ENCODE results near the gene ATE1.
A peak's percentile ranks its signal among the peaks of the same experiment; 100 is the strongest.
"Not testable (repeated sequence)": the region's sequence is repeated elsewhere in the genome, so short reads cannot be mapped to it uniquely, and the experiment has no call there.

ATE1 gene

DNA sequence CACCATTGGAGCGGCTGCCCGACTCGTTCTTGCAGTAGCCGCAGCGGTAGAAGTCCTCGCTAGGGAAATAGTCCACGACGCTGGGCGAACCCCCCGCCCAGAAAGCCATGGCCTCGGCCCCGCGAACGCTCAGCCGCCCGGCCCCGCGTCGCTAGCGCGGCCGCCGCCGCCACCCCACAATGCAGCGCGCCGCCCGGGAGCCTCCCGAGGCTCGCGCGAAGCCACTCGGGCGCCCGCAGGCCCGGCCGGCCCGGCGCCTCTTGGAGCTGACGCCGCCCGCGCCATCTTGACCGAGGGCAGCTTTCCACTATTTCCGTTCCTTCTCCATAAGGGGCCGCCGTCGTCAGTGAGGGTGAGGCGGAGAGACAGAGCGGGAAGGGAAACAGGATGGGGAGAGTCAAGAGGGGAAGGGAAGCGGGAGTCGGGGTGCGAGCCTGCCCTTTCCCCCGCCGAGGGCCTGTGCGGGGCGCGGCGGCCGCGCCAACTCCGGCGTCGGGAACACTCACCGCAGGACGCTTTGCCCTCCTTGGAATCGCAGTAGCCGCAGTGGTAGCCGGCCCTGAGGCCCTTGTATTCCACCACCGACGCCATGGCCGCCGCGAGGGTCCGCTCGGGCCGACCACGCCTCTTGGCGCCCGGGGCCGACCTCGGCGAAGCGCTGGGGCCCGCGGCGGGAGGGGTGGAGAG lies at the start of gene ATE1:
Gene ATE1 (minus strand): TSS at position 191 of the 687 bp plus-strand sequence. CDS start 82 bp downstream, at position 109.
- Mint-ChIP-seq H3K9me3 (no peaks in the 10 kb centered on the region), H3K27ac (peak within 1 kb of the TSS; percentile 96), H3K36me3 (peaks cover under 1% of the 10 kb centered on the region), H3K27me3 (no peaks in the 10 kb centered on the region), H3K4me1 (peaks cover 15% of the 10 kb centered on the region), H3K4me3 (peak within 1 kb of the TSS; percentile 96)
- DNase-seq (ENCODE audit: low spot score in 2 of 2) (peak; percentile 78 to 79), ATAC-seq (ENCODE audit: low read depth) (peak; percentile 95)

DNA sequence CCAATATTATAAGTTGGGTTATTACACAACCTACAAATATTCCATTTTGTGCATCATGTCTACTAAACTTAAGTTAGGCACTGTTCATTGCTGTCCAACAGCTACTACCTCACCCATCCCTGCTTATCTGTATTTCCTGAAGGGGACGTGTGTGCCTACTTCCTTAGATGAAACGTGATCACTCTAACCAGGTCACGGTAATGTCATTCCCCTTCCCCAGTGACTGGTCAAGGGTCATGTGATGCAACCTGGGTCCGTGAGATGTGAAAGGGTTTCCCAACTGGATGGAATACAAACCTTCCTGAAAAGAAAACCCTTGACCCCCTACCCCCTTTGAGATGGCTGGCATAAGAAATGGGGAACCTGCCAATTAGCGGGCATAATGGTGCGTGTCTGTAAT lies 48.8 kb upstream of the ATE1 start:
- DNase-seq (ENCODE audit: low spot score in 2 of 2) (no peak), ATAC-seq (ENCODE audit: low read depth) (no peak)
- Mint-ChIP-seq H3K9me3 (no peaks in the 10 kb centered on the region), H3K27ac (no peak overlapping the region), H3K4me1 (peaks cover 13% of the 10 kb centered on the region), H3K4me3 (no peak overlapping the region), H3K36me3 (peaks cover 6% of the 10 kb centered on the region), H3K27me3 (no peaks in the 10 kb centered on the region)

DNA sequence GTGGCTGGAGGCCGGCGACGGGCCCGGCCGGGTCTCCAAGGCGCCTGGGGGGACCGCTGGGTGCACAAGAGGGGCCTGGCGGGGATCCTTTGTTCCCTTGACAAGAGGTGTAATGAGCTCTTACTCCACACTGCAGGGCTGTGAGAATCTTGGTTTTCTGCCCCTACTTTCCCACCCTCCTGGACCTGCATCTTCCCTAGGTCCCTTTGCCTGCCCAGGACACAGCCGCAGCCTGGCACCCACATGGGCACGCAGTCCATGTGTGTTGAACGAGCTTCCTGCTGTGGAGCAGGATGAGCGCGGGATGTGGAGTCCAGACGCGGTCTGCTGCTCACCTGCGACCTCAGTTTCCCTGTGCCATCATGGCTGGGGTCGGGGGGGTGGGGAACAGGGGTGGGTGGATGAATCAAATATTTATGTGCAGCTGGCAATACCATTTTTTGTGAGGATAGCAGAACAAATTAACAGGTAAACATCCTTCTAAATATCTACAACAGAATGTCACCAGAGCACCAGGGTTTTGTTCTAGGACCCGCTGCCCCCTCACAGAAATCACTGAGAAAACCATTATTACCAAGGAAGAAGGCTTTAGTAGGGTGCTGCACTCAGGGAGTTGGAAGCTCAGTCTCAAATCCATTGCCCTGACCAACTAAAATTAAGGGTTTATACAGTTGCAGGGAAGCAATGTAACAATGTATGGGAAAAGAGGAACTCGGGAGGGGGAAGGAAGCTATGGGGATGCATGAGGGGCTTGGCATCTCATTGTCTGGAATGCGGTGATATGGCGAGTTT lies 47.7 kb upstream of the ATE1 start:
- Mint-ChIP-seq H3K27me3 (no peaks in the 10 kb centered on the region), H3K4me3 (peak overlapping the region; percentile 75), H3K9me3 (no peaks in the 10 kb centered on the region), H3K27ac (no peak overlapping the region), H3K4me1 (peaks cover 13% of the 10 kb centered on the region), H3K36me3 (peaks cover 6% of the 10 kb centered on the region)
- DNase-seq (ENCODE audit: low spot score in 2 of 2): no peak
- ATAC-seq (ENCODE audit: low read depth): no peak

DNA sequence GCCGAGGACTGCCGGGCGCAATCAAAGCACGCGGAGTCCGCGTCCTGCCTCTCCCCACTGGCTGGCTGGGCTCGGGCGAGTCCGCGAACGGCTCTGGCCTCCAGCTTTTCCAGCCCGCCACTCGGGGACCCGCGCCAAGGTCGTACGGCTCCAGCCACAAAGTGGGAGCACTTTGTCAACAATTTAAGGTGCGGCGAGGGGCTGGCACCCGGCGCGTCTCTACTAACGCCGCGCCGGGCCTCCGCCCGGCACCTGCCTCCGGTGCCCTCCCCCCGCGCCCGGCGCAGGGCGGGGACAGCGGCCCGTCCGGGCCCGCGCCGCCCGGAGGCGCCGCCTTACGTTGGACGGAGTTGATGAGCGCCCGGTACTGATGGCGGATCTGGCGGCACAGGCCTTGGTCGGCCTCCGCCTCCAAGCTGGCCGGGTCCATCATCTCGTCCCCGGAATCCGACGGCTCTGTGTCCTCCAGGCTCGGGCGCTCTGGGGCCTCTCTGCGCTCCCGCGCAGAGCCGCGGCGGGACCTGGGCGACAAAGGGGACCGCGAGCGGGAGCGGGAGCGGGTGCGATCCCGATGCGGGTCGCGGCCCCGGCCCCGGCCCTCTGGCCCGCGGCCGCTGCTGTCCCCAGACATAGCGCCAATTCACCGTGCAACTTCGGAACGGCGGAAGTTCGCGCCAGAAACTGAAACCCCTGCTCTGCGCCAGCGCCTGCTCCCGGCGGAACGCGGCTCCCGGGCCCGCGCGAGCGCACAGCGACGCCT lies 46.9 kb upstream of the ATE1 start, which contains the start of gene NSMCE4A:
Gene NSMCE4A (minus strand): TSS at position 683 of the 760 bp plus-strand sequence. CDS start 52 bp downstream, at position 631.
- peak within 1 kb of the TSS; percentile 75 for H3K4me3 Mint-ChIP-seq

DNA sequence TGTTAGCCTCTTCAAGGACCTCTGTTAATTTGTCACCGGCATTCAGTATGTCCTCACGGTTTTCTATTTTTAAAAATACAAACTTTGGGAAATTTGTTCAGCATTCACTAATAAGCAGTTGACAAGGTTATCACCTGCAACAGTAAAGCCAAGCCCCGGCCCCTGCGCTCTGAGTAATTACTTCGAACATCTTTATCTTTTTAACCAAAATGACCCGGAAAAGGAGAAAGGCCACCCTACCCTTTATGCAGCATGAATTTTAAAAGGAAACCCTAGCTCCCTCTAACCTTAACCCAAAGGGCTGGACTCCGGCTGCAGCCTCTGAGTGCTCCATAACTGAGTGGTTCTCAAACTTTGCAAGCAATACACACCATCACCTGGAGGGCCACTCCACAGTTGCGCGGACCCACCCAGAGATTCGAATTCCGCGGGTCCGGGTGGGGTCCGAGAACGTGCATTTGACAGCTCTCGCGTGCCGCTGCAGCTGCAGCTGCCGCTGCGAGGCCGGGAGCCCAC lies 46.2 kb upstream of the ATE1 start:
- H3K36me3 Mint-ChIP-seq: peaks cover 6% of the 10 kb centered on the region
- no peaks in the 10 kb centered on the region for H3K27me3 Mint-ChIP-seq
- H3K9me3 Mint-ChIP-seq: no peaks in the 10 kb centered on the region
- ATAC-seq (ENCODE audit: low read depth) (peak; percentile 23), DNase-seq (ENCODE audit: low spot score in 2 of 2) (no peak)
- H3K4me3 Mint-ChIP-seq: peak overlapping the region; percentile 75
- H3K4me1 Mint-ChIP-seq: peaks cover 13% of the 10 kb centered on the region
- H3K27ac Mint-ChIP-seq: no peak overlapping the region

More for the DNA sequence above, 46.9 kb upstream of the ATE1 start, which contains the start of gene NSMCE4A:
- Mint-ChIP-seq H3K4me1 (peaks cover 13% of the 10 kb centered on the region), H3K27me3 (no peaks in the 10 kb centered on the region), H3K36me3 (peaks cover 6% of the 10 kb centered on the region), H3K27ac (no peak within 1 kb of the TSS), H3K9me3 (no peaks in the 10 kb centered on the region)
- peak; percentile 83 for ATAC-seq (ENCODE audit: low read depth)
- peak; percentile 58 to 63 for DNase-seq (ENCODE audit: low spot score in 2 of 2)

DNA sequence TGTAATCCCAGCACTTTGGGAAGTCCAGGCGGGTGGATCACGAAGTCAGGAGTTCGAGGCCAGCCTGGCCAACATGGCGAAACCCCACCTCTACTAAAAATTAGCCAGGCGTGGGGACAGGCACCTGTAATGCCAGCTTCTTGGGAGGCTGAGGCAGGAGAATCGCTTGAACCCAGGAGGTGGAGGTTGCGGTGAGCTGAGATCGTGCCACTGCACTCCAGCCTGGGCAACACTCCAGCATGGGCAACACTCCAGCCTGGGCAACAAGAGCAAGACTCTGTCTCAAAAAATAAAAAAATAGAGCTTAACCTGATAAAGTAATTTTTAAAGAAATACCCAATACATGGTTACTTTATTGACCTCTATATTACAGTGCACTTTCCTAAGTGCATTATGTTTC lies 41.3 kb upstream of the ATE1 start:
- not testable (repeated sequence) for ATAC-seq (ENCODE audit: low read depth); DNase-seq (ENCODE audit: low spot score in 2 of 2); H3K9me3 Mint-ChIP-seq; H3K27ac Mint-ChIP-seq; H3K27me3 Mint-ChIP-seq; H3K4me3 Mint-ChIP-seq
- peaks cover 10% of the 10 kb centered on the region for H3K4me1 Mint-ChIP-seq
- H3K36me3 Mint-ChIP-seq: peaks cover 11% of the 10 kb centered on the region

DNA sequence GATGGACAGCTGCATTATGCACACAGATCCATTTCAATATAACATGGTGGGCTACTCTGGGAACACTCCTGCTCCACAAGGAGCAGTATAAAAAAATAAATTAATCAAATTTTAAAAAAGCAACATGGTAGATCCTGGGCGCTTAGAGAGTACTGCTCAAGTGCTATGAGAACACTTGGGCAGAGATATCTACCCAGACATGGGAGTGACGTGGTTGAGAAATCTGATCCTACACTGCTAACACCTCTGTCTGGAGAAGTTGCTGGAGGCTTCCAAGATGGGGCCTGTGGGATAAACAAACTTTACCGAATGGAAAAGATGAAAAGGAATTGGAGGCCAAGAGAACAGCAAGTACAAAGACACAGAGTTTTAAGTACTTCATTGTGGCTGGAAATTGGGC lies 38.2 kb upstream of the ATE1 start:
- Mint-ChIP-seq H3K27me3 (no peaks in the 10 kb centered on the region), H3K4me1 (no peaks in the 10 kb centered on the region), H3K27ac (no peak overlapping the region), H3K36me3 (peaks cover 9% of the 10 kb centered on the region), H3K4me3 (no peak overlapping the region), H3K9me3 (no peaks in the 10 kb centered on the region)
- ATAC-seq (ENCODE audit: low read depth) (no peak), DNase-seq (ENCODE audit: low spot score in 2 of 2) (no peak)

DNA sequence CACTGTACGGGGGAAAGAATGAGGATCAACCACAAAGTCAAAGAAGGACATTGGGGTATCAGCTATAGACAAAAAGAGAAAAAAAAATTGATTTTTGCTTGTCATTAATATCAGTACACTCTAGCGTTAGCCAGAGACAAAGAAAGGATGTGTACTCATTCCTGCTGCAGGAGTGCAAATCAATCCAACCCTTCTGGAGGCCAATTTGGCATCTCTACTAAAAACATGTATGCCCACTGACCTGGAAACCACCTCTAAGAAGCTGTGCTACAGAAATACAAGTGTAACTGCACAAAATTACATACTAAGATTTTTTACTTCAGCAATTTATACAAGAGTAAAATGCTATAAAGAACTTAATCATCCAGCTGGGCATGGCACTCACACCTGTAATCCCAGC lies 33.6 kb upstream of the ATE1 start:
- H3K9me3 Mint-ChIP-seq: no peaks in the 10 kb centered on the region
- H3K4me3 Mint-ChIP-seq: no peak overlapping the region
- no peak for DNase-seq (ENCODE audit: low spot score in 2 of 2)
- H3K4me1 Mint-ChIP-seq: no peaks in the 10 kb centered on the region
- no peak overlapping the region for H3K27ac Mint-ChIP-seq
- peaks cover 17% of the 10 kb centered on the region for H3K36me3 Mint-ChIP-seq
- no peak for ATAC-seq (ENCODE audit: low read depth)
- no peaks in the 10 kb centered on the region for H3K27me3 Mint-ChIP-seq

DNA sequence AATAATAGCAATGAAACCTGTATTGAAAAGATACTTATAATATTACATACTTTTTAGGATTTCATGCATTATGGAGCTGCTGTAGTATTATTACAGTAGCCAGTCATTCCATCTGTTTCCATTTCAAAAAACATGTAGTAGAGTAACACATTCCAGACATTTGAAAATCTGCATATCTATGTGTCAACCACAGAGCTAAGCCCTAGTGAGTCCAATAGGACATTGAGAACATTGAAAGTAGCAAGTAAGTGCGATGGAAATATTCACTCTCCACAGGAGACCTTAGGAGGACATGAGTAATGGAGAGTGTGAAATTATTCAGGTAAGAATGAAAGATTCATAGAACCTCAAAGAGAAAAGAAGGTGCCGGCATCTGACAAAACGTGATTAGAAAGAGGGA lies 31.8 kb upstream of the ATE1 start:
- ATAC-seq (ENCODE audit: low read depth) (no peak), DNase-seq (ENCODE audit: low spot score in 2 of 2) (no peak)
- Mint-ChIP-seq H3K4me3 (no peak overlapping the region), H3K4me1 (no peaks in the 10 kb centered on the region), H3K27me3 (no peaks in the 10 kb centered on the region), H3K27ac (peak overlapping the region; percentile 31), H3K9me3 (no peaks in the 10 kb centered on the region), H3K36me3 (peaks cover 19% of the 10 kb centered on the region)

DNA sequence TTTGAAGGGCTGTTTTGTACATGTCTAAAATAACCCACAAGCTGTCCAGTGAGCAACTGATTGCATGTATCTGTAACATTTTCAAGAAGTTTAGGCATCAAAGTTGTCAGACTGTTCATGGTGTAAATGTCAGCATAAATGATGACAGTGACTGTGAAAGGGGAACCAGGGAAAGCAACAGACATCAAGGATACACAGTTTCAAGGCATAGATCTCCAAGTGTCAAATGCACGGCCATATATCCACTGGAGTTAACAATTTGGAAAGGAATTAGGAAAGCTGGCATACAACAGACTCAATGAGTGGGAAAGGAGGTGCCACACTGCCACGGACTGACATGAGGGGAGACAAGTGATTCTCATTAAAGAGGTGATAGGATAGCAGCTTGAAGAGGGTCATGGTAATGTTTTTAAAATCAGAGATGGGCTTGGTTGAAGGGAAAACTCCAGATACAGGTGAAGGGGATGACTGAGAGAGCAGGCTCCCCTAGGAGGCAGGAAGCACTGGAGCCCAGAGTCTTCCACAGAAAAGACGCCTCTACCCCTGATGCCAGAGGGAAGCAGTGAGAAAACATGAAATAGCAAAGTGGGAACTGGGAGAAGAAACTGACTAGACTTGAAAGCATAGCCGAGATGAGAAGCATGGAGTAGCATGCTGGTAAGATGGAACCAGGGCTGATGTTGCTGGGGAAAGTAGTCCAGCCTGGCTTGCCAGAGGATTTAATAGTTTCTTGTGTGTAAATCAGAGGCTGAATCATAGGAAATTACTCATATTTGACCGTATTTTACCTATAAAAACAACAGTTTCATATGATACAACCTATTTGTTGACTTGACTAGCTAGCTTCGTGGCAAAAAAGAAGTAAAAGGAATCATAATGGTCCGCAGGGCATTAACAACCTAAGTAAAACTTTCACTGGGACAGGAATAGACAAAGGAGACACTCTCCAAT lies 28.6 kb upstream of the ATE1 start:
- Mint-ChIP-seq H3K27me3 (no peaks in the 10 kb centered on the region), H3K9me3 (no peaks in the 10 kb centered on the region), H3K36me3 (peaks cover 24% of the 10 kb centered on the region), H3K4me3 (no peak overlapping the region), H3K4me1 (peaks cover 1% of the 10 kb centered on the region), H3K27ac (no peak overlapping the region)
- no peak for DNase-seq (ENCODE audit: low spot score in 2 of 2)
- no peak for ATAC-seq (ENCODE audit: low read depth)

DNA sequence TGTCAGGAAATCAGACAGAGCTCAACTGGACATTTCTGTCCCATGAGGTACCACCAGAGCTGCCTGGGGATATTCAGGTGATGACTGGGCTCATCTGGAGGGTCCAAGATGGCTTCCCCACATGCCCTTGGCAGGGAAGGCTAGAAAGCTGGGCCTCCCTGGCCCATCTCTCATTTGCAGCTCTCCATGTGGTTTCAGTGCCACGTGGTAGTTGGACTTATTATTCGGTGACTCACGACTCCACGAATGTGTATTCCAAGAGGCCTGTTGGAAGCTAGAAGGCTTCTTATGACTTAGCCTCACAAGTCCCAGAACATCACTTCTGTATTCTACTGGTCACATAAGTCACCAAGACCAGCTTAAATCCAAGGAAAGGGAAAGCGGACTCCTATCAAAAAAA lies 24.4 kb upstream of the ATE1 start:
- Mint-ChIP-seq H3K9me3 (no peaks in the 10 kb centered on the region), H3K4me3 (no peak overlapping the region), H3K27me3 (no peaks in the 10 kb centered on the region), H3K27ac (no peak overlapping the region), H3K36me3 (peaks cover 24% of the 10 kb centered on the region), H3K4me1 (peaks cover 4% of the 10 kb centered on the region)
- no peak for DNase-seq (ENCODE audit: low spot score in 2 of 2)
- no peak for ATAC-seq (ENCODE audit: low read depth)

DNA sequence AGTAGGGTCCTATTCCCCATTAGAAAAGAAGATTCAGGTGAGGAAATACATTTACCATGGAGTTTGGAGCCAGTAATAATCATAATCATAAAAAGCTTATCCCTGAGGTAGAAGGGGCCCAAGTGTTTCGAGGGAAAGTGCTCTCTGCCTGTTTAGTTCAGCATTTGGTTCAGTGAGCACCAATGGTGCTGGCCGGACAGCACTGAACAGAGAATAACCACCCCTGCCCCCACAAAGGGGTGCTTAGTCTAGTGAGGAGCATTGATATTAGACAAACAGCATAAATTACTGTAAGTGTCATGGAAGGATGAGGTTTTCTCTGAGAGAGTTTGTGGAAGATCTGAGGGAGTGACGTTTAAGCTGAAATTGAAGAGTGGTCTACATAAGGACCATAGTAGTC lies 21.6 kb upstream of the ATE1 start:
- H3K9me3 Mint-ChIP-seq: no peaks in the 10 kb centered on the region
- H3K27me3 Mint-ChIP-seq: no peaks in the 10 kb centered on the region
- no peak overlapping the region for H3K27ac Mint-ChIP-seq
- DNase-seq (ENCODE audit: low spot score in 2 of 2): no peak
- H3K4me3 Mint-ChIP-seq: no peak overlapping the region
- peaks cover 4% of the 10 kb centered on the region for H3K4me1 Mint-ChIP-seq
- peaks cover 15% of the 10 kb centered on the region for H3K36me3 Mint-ChIP-seq
- no peak for ATAC-seq (ENCODE audit: low read depth)

DNA sequence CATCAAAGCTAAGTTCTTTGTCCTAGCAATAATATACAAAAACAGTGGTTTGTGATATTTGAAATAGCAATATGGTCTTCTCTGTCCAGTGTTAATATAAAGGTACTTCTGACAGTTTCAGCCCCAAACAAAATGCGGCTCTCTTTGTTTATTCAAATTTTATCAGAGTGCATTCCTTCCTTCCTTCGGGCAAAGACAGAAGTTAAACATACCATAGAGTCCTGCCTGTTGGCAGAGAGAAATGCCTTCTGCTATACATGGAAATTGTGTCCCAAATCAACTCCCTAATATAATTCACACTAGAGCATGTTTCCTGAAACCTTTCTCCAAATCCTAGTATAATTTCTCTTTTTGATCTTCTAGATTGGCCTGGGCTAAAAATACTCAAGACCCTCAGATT lies 21.2 kb upstream of the ATE1 start:
- no peak for DNase-seq (ENCODE audit: low spot score in 2 of 2)
- Mint-ChIP-seq H3K9me3 (no peaks in the 10 kb centered on the region), H3K4me1 (peaks cover 4% of the 10 kb centered on the region)

More for the DNA sequence above, 21.2 kb upstream of the ATE1 start:
- H3K27me3 Mint-ChIP-seq: no peaks in the 10 kb centered on the region
- H3K27ac Mint-ChIP-seq: no peak overlapping the region
- peaks cover 15% of the 10 kb centered on the region for H3K36me3 Mint-ChIP-seq
- no peak for ATAC-seq (ENCODE audit: low read depth)
- H3K4me3 Mint-ChIP-seq: no peak overlapping the region
